NOMO-1 treated with DMSO at 0.1 percent for 48 hours (cell line): ENCODE results near the gene KIRREL3.

Experiments
- DNase-seq: peaks from one replicate; lab custom pipeline; 2025; ENCODE audit not compliant: unreplicated experiment; lab: John Stamatoyannopoulos, UW

The KIRREL3 gene

GRCh38 chr11:126800009-126800408 is 200.6 kb downstream of the KIRREL3 start:
- DNase-seq, result no peak

- no peak for DNase-seq
Observed at GRCh38 chr11:126797457-126798169, 203.0 kb downstream of the KIRREL3 start.

GRCh38 chr11:126793596-126793995 is 207.0 kb downstream of the KIRREL3 start:
- no peak for DNase-seq

- DNase-seq, result no peak
Observed at GRCh38 chr11:126791991-126792390, 208.6 kb downstream of the KIRREL3 start.

GRCh38 chr11:126791446-126791845 is 209.1 kb downstream of the KIRREL3 start:
- no peak for DNase-seq

GRCh38 chr11:126790550-126791081 is 210.0 kb downstream of the KIRREL3 start:
- no peak for DNase-seq

GRCh38 chr11:126782810-126783209 is 217.8 kb downstream of the KIRREL3 start:
- no peak for DNase-seq

- DNase-seq, result no peak
Observed at GRCh38 chr11:126781942-126782341, 218.6 kb downstream of the KIRREL3 start.

GRCh38 chr11:126776119-126776518 is 224.5 kb downstream of the KIRREL3 start:
- DNase-seq, result no peak

GRCh38 chr11:126772267-126772666 is 228.3 kb downstream of the KIRREL3 start:
- DNase-seq, result no peak

- no peak for DNase-seq
Observed at GRCh38 chr11:126768702-126769101, 231.9 kb downstream of the KIRREL3 start.

GRCh38 chr11:126766440-126766839 is 234.1 kb downstream of the KIRREL3 start:
- DNase-seq, result no peak

GRCh38 chr11:126765196-126765595 is 235.4 kb downstream of the KIRREL3 start:
- DNase-seq, result no peak

GRCh38 chr11:126764231-126764630 is 236.3 kb downstream of the KIRREL3 start:
- no peak for DNase-seq

GRCh38 chr11:126756855-126757254 is 243.7 kb downstream of the KIRREL3 start:
- DNase-seq, result no peak

- DNase-seq, result no peak
Observed at GRCh38 chr11:126756421-126756820, 244.1 kb downstream of the KIRREL3 start.

GRCh38 chr11:126755526-126755925 is 245.0 kb downstream of the KIRREL3 start:
- no peak for DNase-seq

GRCh38 chr11:126754591-126755426 is 245.8 kb downstream of the KIRREL3 start:
- no peak for DNase-seq

GRCh38 chr11:126753990-126754389 is 246.6 kb downstream of the KIRREL3 start:
- DNase-seq, result no peak

- DNase-seq, result no peak
Observed at GRCh38 chr11:126751242-126751641, 249.3 kb downstream of the KIRREL3 start.

- DNase-seq, result no peak
Observed at GRCh38 chr11:126748793-126749192, 251.8 kb downstream of the KIRREL3 start.
